ENCODE data around the gene OR9Q1.
"Not testable (repeated sequence)": the region's sequence is repeated elsewhere in the genome, so short reads cannot be mapped to it uniquely, and the experiment has no call there.

Gene OR9Q1

GRCh38 chr11:57983191-57983590 is 40.5 kb upstream of the OR9Q1 start:
- Histone ChIP-seq H3K27ac (ENCODE audit: low read depth, low read length) (no peak overlapping the region), H3K36me3 (ENCODE audit: control insufficient read depth in 5 of 5, insufficient read depth in 5 of 5, low read length in 5 of 5) (no peaks in the 10 kb centered on the region), H3K4me3 (ENCODE audit: low read depth in 1 of 5, low read length in 5 of 5) (no peak overlapping the region), H3K9ac (ENCODE audit: low read length in 5 of 5) (no peak overlapping the region), H3K9me3 (ENCODE audit: control insufficient read depth in 5 of 5, low read length in 5 of 5) (no peaks in the 10 kb centered on the region), H3K27me3 (ENCODE audit: control insufficient read depth in 5 of 5, insufficient read depth in 4 of 5, low read length in 5 of 5) (no peaks in the 10 kb centered on the region), H3K4me1 (ENCODE audit: control insufficient read depth in 5 of 5, insufficient read depth in 5 of 5, low read length in 5 of 5) (peaks cover 0 to 10% (median 0%) of the 10 kb centered on the region in 5 donors)

GRCh38 chr11:57999523-57999922 is 24.2 kb upstream of the OR9Q1 start:
- not testable (repeated sequence) for H3K4me3 ChIP-seq (ENCODE audit: low read depth in 1 of 5, low read length in 5 of 5); H3K27me3 ChIP-seq (ENCODE audit: control insufficient read depth in 5 of 5, insufficient read depth in 4 of 5, low read length in 5 of 5); H3K9ac ChIP-seq (ENCODE audit: low read length in 5 of 5); H3K9me3 ChIP-seq (ENCODE audit: control insufficient read depth in 5 of 5, low read length in 5 of 5); H3K27ac ChIP-seq (ENCODE audit: low read depth, low read length); H3K36me3 ChIP-seq (ENCODE audit: control insufficient read depth in 5 of 5, insufficient read depth in 5 of 5, low read length in 5 of 5)
- peaks cover 0 to 23% (median 3%) of the 10 kb centered on the region in 5 donors for H3K4me1 ChIP-seq (ENCODE audit: control insufficient read depth in 5 of 5, insufficient read depth in 5 of 5, low read length in 5 of 5)

GRCh38 chr11:58000021-58000420 is 23.7 kb upstream of the OR9Q1 start:
- not testable (repeated sequence) for H3K9ac ChIP-seq (ENCODE audit: low read length in 5 of 5); H3K4me3 ChIP-seq (ENCODE audit: low read depth in 1 of 5, low read length in 5 of 5); H3K27ac ChIP-seq (ENCODE audit: low read depth, low read length); H3K27me3 ChIP-seq (ENCODE audit: control insufficient read depth in 5 of 5, insufficient read depth in 4 of 5, low read length in 5 of 5); H3K9me3 ChIP-seq (ENCODE audit: control insufficient read depth in 5 of 5, low read length in 5 of 5); H3K36me3 ChIP-seq (ENCODE audit: control insufficient read depth in 5 of 5, insufficient read depth in 5 of 5, low read length in 5 of 5)
- peaks cover 0 to 27% (median 3%) of the 10 kb centered on the region in 5 donors for H3K4me1 ChIP-seq (ENCODE audit: control insufficient read depth in 5 of 5, insufficient read depth in 5 of 5, low read length in 5 of 5)

- H3K4me1 ChIP-seq (ENCODE audit: control insufficient read depth in 5 of 5, insufficient read depth in 5 of 5, low read length in 5 of 5): peaks cover 0 to 32% (median 3%) of the 10 kb centered on the region in 5 donors
- H3K27ac ChIP-seq (ENCODE audit: low read depth, low read length): no peak overlapping the region
- no peak overlapping the region for H3K4me3 ChIP-seq (ENCODE audit: low read depth in 1 of 5, low read length in 5 of 5)
- no peak overlapping the region for H3K9ac ChIP-seq (ENCODE audit: low read length in 5 of 5)
- H3K9me3 ChIP-seq (ENCODE audit: control insufficient read depth in 5 of 5, low read length in 5 of 5): peaks cover 0 to 6% (median 0%) of the 10 kb centered on the region in 5 donors
- no peaks in the 10 kb centered on the region for H3K36me3 ChIP-seq (ENCODE audit: control insufficient read depth in 5 of 5, insufficient read depth in 5 of 5, low read length in 5 of 5)
- H3K27me3 ChIP-seq (ENCODE audit: control insufficient read depth in 5 of 5, insufficient read depth in 4 of 5, low read length in 5 of 5): no peaks in the 10 kb centered on the region
Observed at GRCh38 chr11:58000699-58001098, 23.0 kb upstream of the OR9Q1 start.

DNA sequence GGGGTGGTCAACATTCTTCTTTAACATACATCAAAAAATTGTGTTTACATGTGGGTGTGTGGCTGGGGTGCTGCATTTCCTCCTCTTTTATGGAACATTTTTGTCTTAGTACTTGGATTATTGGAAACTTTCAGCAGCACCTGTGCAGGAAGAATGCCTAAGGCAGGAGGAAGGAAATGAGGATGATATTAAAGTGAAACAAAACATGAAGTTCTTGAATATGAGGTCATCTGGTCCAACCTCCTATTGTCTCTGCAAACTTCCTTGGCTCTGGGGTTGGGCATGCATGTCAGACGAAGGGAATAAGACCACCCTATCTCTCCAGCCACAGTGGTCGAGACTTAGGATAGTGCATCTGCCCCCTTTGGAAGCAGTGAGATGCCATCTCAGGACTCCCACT is 20.6 kb upstream of the OR9Q1 start:
- no peaks in the 10 kb centered on the region for H3K27me3 ChIP-seq (ENCODE audit: control insufficient read depth in 5 of 5, insufficient read depth in 4 of 5, low read length in 5 of 5)
- no peak overlapping the region for H3K4me3 ChIP-seq (ENCODE audit: low read depth in 1 of 5, low read length in 5 of 5)
- peaks cover 0 to 37% (median 3%) of the 10 kb centered on the region in 5 donors for H3K4me1 ChIP-seq (ENCODE audit: control insufficient read depth in 5 of 5, insufficient read depth in 5 of 5, low read length in 5 of 5)
- H3K27ac ChIP-seq (ENCODE audit: low read depth, low read length): peak overlapping the region; percentile 81
- H3K9me3 ChIP-seq (ENCODE audit: control insufficient read depth in 5 of 5, low read length in 5 of 5): peaks cover 0 to 6% (median 0%) of the 10 kb centered on the region in 5 donors
- H3K9ac ChIP-seq (ENCODE audit: low read length in 5 of 5): no peak overlapping the region
- no peaks in the 10 kb centered on the region for H3K36me3 ChIP-seq (ENCODE audit: control insufficient read depth in 5 of 5, insufficient read depth in 5 of 5, low read length in 5 of 5)

- Histone ChIP-seq H3K36me3 (ENCODE audit: control insufficient read depth in 5 of 5, insufficient read depth in 5 of 5, low read length in 5 of 5) (no peaks in the 10 kb centered on the region), H3K9ac (ENCODE audit: low read length in 5 of 5) (no peak overlapping the region), H3K4me3 (ENCODE audit: low read depth in 1 of 5, low read length in 5 of 5) (no peak overlapping the region), H3K27me3 (ENCODE audit: control insufficient read depth in 5 of 5, insufficient read depth in 4 of 5, low read length in 5 of 5) (no peaks in the 10 kb centered on the region), H3K27ac (ENCODE audit: low read depth, low read length) (peak overlapping the region; percentile 81), H3K9me3 (ENCODE audit: control insufficient read depth in 5 of 5, low read length in 5 of 5) (peaks cover 0 to 6% (median 0%) of the 10 kb centered on the region in 5 donors), H3K4me1 (ENCODE audit: control insufficient read depth in 5 of 5, insufficient read depth in 5 of 5, low read length in 5 of 5) (peaks cover 0 to 37% (median 3%) of the 10 kb centered on the region in 5 donors)
Observed at GRCh38 chr11:58003591-58003990, 20.1 kb upstream of the OR9Q1 start.

- H3K4me1 ChIP-seq (ENCODE audit: control insufficient read depth in 5 of 5, insufficient read depth in 5 of 5, low read length in 5 of 5): peaks cover 0 to 37% (median 3%) of the 10 kb centered on the region in 5 donors
- H3K36me3 ChIP-seq (ENCODE audit: control insufficient read depth in 5 of 5, insufficient read depth in 5 of 5, low read length in 5 of 5): no peaks in the 10 kb centered on the region
- H3K9me3 ChIP-seq (ENCODE audit: control insufficient read depth in 5 of 5, low read length in 5 of 5): peaks cover 0 to 6% (median 0%) of the 10 kb centered on the region in 5 donors
- H3K4me3 ChIP-seq (ENCODE audit: low read depth in 1 of 5, low read length in 5 of 5): no peak overlapping the region
- H3K9ac ChIP-seq (ENCODE audit: low read length in 5 of 5): no peak overlapping the region
- no peaks in the 10 kb centered on the region for H3K27me3 ChIP-seq (ENCODE audit: control insufficient read depth in 5 of 5, insufficient read depth in 4 of 5, low read length in 5 of 5)
- H3K27ac ChIP-seq (ENCODE audit: low read depth, low read length): peak overlapping the region; percentile 81
Observed at GRCh38 chr11:58004664-58005063, 19.0 kb upstream of the OR9Q1 start.

DNA sequence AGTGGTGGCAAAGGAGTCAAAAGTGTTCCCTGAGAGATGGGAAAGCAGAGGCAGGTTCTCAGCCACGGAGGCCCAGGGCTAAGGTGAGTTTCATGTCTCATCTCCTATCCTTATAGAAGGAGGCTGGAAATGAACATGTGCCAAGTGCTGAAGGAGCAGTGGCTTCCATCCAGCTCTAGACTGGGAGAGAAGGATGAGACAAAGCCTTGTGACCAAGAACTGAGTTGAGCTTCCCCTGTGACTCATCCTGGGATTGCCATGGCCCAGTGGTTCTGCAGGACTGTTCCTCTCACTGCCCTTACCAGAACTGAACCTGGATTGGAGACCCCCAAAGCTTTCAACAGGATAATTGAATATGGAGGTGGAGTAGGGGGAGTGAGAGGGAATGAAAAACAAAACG is 16.7 kb upstream of the OR9Q1 start:
- Histone ChIP-seq H3K27me3 (ENCODE audit: control insufficient read depth in 5 of 5, insufficient read depth in 4 of 5, low read length in 5 of 5) (no peaks in the 10 kb centered on the region), H3K4me3 (ENCODE audit: low read depth in 1 of 5, low read length in 5 of 5) (no peak overlapping the region), H3K36me3 (ENCODE audit: control insufficient read depth in 5 of 5, insufficient read depth in 5 of 5, low read length in 5 of 5) (no peaks in the 10 kb centered on the region), H3K27ac (ENCODE audit: low read depth, low read length) (no peak overlapping the region), H3K9me3 (ENCODE audit: control insufficient read depth in 5 of 5, low read length in 5 of 5) (no peaks in the 10 kb centered on the region), H3K4me1 (ENCODE audit: control insufficient read depth in 5 of 5, insufficient read depth in 5 of 5, low read length in 5 of 5) (peaks cover 0 to 37% (median 3%) of the 10 kb centered on the region in 5 donors), H3K9ac (ENCODE audit: low read length in 5 of 5) (no peak overlapping the region)

GRCh38 chr11:58011771-58012170 is 11.9 kb upstream of the OR9Q1 start:
- Histone ChIP-seq H3K9ac (ENCODE audit: low read length in 5 of 5) (no peak overlapping the region), H3K27ac (ENCODE audit: low read depth, low read length) (no peak overlapping the region), H3K4me1 (ENCODE audit: control insufficient read depth in 5 of 5, insufficient read depth in 5 of 5, low read length in 5 of 5) (peaks cover 0 to 3% (median 0%) of the 10 kb centered on the region in 5 donors), H3K27me3 (ENCODE audit: control insufficient read depth in 5 of 5, insufficient read depth in 4 of 5, low read length in 5 of 5) (no peaks in the 10 kb centered on the region), H3K36me3 (ENCODE audit: control insufficient read depth in 5 of 5, insufficient read depth in 5 of 5, low read length in 5 of 5) (no peaks in the 10 kb centered on the region), H3K4me3 (ENCODE audit: low read depth in 1 of 5, low read length in 5 of 5) (no peak overlapping the region), H3K9me3 (ENCODE audit: control insufficient read depth in 5 of 5, low read length in 5 of 5) (no peaks in the 10 kb centered on the region)

GRCh38 chr11:58024601-58025091 is 965 bp downstream of the OR9Q1 start:
- Histone ChIP-seq H3K9me3 (ENCODE audit: control insufficient read depth in 5 of 5, low read length in 5 of 5) (no peaks in the 10 kb centered on the region), H3K36me3 (ENCODE audit: control insufficient read depth in 5 of 5, insufficient read depth in 5 of 5, low read length in 5 of 5) (no peaks in the 10 kb centered on the region), H3K27me3 (ENCODE audit: control insufficient read depth in 5 of 5, insufficient read depth in 4 of 5, low read length in 5 of 5) (no peaks in the 10 kb centered on the region), H3K4me3 (ENCODE audit: low read depth in 1 of 5, low read length in 5 of 5) (peak overlapping the region in 1 of 5 donors; percentile 32), H3K27ac (ENCODE audit: low read depth, low read length) (peak overlapping the region; percentile 71), H3K9ac (ENCODE audit: low read length in 5 of 5) (no peak overlapping the region), H3K4me1 (ENCODE audit: control insufficient read depth in 5 of 5, insufficient read depth in 5 of 5, low read length in 5 of 5) (peaks cover 12 to 88% (median 30%) of the 10 kb centered on the region in 5 donors)

All from subcutaneous abdominal adipose tissue (tissue), 5 donors.